ENCODE measurements around the gene EIPR1. TPM values are rescaled to one million over a fixed set of nuclear protein-coding genes. Genes with fewer than 3 reads are reported as not detected.
"Not testable (repeated sequence)": the region's sequence is repeated elsewhere in the genome, so short reads cannot be mapped to it uniquely, and the experiment has no call there.

The EIPR1 gene
- total and polyA plus RNA-seq, 2 of the 4 experiments (the other 2 are of a cell fraction) = 46.5 to 67.4 TPM

- H4K91ac ChIP-seq (ENCODE audit: insufficient read depth, low read depth, low read length); H2BK20ac ChIP-seq (ENCODE audit: low read depth, low read length); H2BK120ac ChIP-seq (ENCODE audit: low read depth, low read length); H3K4ac ChIP-seq (ENCODE audit: low read depth, low read length); H3K27me3 ChIP-seq (ENCODE audit: control insufficient read depth, insufficient read depth, low read length); BruUV-seq (replicated peaks); H2AK5ac ChIP-seq (ENCODE audit: low read depth, low read length); H4K20me1 ChIP-seq (ENCODE audit: insufficient read depth, low read length); CTCF ChIA-PET; H3K56ac ChIP-seq (ENCODE audit: extremely low read depth, insufficient read depth, low read length); dilution Hi-C loops (cut with HindIII; ENCODE audit: low sequenced_read_pairs, unreplicated experiment); H4K5ac ChIP-seq (ENCODE audit: low read depth, low read length); intact Hi-C loops (cut with micrococcal nuclease); H3K27ac ChIP-seq (ENCODE audit: insufficient read depth, low read length); H4K8ac ChIP-seq (ENCODE audit: low read depth in 2 of 2, low read length in 2 of 2); H2BK15ac ChIP-seq (ENCODE audit: low read depth, low read length); POLR2A ChIA-PET (ENCODE audit: unreplicated experiment); H2AFZ ChIP-seq (replicated peaks; ENCODE audit: low read length, poor library complexity); in situ Hi-C loops (cut with MboI; ENCODE audit: low sequenced_read_pairs); H3K4me3 ChIP-seq (ENCODE audit: insufficient read depth, low read depth, low read length); H3K9me3 ChIP-seq (ENCODE audit: control insufficient read depth, insufficient read depth, low read length); H3K9ac ChIP-seq (ENCODE audit: low read depth, low read length); ATAC-seq (ENCODE audit: low read depth); H3K4me1 ChIP-seq (ENCODE audit: control insufficient read depth, insufficient read depth, low read length); H3K23ac ChIP-seq (ENCODE audit: low read depth, low read length); H3K36me3 ChIP-seq (ENCODE audit: control insufficient read depth, insufficient read depth, low read length); H3K4me2 ChIP-seq (ENCODE audit: low read depth, low read length); H3K18ac ChIP-seq (ENCODE audit: low read depth, low read length); DNase-seq; H3K14ac ChIP-seq (replicated peaks; ENCODE audit: low read depth, low read length); H3K79me1 ChIP-seq (ENCODE audit: low read depth in 1 of 2, low read length in 2 of 2); H2BK5ac ChIP-seq (ENCODE audit: low read depth, low read length, poor library complexity, severe bottlenecking); H3K9me1 ChIP-seq (ENCODE audit: insufficient read depth, low read length); H2AK9ac ChIP-seq (replicated peaks; ENCODE audit: low read depth, low read length, poor library complexity): not testable (repeated sequence)
- WGBS, 2 experiments (ENCODE audit: extremely low coverage in 2 of 2, insufficient read length in 1 of 2) = 86% methylated on average over 30 of the region's 30 CpGs; no CpG with 5 or more reads in 1 of the 2 experiments
These were observed 196.8 kb downstream of the EIPR1 start for GRCh38 chr2:3180909-3181221.

All from IMR-90 (cell line).